ENCODE data around the gene GRIFIN. TPM values are rescaled to one million over a fixed set of nuclear protein-coding genes. Genes with fewer than 3 reads are reported as not detected.

Gene GRIFIN
- total RNA-seq, 2 donors from 2014 or later: not detected

DNA sequence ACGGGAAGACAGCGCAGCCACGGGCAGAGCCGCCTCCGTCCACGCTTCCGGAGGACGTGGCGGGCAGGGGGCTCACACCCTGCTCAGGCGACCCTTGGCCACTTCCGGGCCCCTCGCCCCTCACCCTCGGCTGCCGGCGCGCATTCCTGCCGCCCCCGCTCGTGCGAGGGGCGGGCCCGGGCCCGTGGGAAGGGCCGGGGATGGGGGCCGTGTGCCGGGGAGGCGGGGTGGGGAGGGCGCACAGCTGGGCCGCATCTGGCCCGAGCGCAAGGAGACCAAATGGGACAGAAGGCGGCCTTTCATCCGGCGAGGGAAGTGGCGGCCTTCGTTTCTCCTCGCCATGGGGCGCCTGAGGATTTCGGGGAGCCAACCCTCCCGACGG, 42.5 kb upstream of the GRIFIN start:
- peak overlapping the region; percentile 65 to 74 for H3K9ac ChIP-seq (ENCODE audit: low read depth in 2 of 2, low read length in 2 of 2)
- H3K9me3 ChIP-seq: no peaks in the 10 kb centered on the region
- no peak for DNase-seq
- intact Hi-C loops (cut with DNase I): no loop called here
- TF ChIP-seq, protein P1, sequence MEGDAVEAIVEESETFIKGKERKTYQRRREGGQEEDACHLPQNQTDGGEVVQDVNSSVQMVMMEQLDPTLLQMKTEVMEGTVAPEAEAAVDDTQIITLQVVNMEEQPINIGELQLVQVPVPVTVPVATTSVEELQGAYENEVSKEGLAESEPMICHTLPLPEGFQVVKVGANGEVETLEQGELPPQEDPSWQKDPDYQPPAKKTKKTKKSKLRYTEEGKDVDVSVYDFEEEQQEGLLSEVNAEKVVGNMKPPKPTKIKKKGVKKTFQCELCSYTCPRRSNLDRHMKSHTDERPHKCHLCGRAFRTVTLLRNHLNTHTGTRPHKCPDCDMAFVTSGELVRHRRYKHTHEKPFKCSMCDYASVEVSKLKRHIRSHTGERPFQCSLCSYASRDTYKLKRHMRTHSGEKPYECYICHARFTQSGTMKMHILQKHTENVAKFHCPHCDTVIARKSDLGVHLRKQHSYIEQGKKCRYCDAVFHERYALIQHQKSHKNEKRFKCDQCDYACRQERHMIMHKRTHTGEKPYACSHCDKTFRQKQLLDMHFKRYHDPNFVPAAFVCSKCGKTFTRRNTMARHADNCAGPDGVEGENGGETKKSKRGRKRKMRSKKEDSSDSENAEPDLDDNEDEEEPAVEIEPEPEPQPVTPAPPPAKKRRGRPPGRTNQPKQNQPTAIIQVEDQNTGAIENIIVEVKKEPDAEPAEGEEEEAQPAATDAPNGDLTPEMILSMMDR (IDR thresholded peaks at IDR 0.05): no peak
- H3K4me1 ChIP-seq: peaks cover 15% of the 10 kb centered on the region
- H3K4me3 ChIP-seq: peak overlapping the region; percentile 40
- H3K36me3 ChIP-seq: no peaks in the 10 kb centered on the region
- peak overlapping the region; percentile 8 for H3K27ac ChIP-seq
- H3K27me3 ChIP-seq: no peaks in the 10 kb centered on the region

DNA sequence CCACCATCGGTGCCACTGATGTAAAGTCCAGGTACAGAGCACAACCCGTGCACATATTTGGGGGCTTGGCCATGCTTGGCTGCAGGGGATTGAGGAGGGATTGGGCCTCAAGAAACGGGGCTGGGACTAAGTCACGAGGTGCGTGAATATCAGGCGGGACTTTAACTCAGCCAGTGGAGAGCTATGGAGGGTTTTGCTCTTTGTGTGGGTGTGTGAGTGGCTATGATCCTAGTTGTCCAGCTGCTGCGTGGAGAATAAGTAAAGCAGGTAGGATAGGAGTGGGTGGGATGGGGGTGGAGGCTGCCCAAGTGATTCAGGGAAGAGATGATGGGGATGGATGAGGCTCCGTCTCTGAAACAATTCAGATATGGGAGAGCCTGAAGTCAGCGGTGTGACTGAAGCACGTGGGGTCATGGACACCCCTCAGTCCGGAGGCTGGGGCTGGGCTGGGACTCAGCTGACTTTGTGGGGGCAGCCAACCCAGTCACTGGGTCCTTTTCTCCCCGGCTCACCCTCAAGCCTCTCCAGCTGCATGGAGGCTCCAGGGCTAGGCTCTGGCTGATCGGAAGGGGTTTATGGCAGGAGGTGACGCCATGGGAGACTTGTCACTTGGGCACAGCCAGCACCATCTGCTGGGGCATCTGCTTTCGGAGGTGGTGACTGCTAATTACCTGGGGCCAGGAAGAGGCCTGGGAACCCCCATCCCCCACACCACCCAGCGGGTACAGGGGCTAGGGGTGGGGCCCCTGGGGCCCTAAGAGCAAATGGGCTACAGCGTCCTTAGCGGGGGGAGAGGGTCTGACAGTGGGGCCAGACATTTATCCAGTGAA, 41.7 kb upstream of the GRIFIN start:
- Histone ChIP-seq H3K36me3 (no peaks in the 10 kb centered on the region), H3K9ac (ENCODE audit: low read depth in 2 of 2, low read length in 2 of 2) (peak overlapping the region in 1 of 2 donors; percentile 61), H3K4me3 (no peak overlapping the region), H3K27me3 (no peaks in the 10 kb centered on the region), H3K4me1 (peaks cover 10% of the 10 kb centered on the region), H3K9me3 (no peaks in the 10 kb centered on the region), H3K27ac (no peak overlapping the region)
- intact Hi-C loops (cut with DNase I): no loop called here
- DNase-seq: peak; percentile 57
- TF ChIP-seq, protein P1 (IDR thresholded peaks at IDR 0.05): no peak

GRCh38 chr7:2517026-2517425, 40.8 kb upstream of the GRIFIN start:
- intact Hi-C loops (cut with DNase I): no loop called here
- Histone ChIP-seq H3K9ac (ENCODE audit: low read depth in 2 of 2, low read length in 2 of 2) (no peak overlapping the region), H3K9me3 (no peaks in the 10 kb centered on the region), H3K27ac (no peak overlapping the region), H3K4me3 (no peak overlapping the region), H3K27me3 (no peaks in the 10 kb centered on the region), H3K4me1 (peaks cover 13% of the 10 kb centered on the region), H3K36me3 (no peaks in the 10 kb centered on the region)
- DNase-seq: no peak
- TF ChIP-seq, protein P1 (IDR thresholded peaks at IDR 0.05): no peak

DNA sequence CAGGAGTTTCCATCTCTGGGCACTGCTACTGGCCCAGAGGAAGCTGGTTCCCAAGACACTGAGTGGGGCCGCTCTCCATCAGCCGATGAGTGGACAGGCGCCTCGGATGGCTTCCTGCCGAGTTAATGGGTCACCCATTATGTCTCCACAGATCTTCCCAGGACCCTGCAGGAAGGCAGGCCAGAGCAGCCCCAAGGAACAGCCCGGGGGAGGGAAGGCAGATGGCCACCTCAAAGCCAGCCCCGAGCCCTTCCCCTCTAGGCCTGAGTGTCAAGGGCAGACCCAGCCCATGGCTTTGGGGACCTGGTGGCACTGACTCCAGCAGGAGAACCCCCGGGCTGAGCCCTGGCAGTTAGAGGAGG, 40.0 kb upstream of the GRIFIN start:
- no peak overlapping the region for H3K9ac ChIP-seq (ENCODE audit: low read depth in 2 of 2, low read length in 2 of 2)

DNA sequence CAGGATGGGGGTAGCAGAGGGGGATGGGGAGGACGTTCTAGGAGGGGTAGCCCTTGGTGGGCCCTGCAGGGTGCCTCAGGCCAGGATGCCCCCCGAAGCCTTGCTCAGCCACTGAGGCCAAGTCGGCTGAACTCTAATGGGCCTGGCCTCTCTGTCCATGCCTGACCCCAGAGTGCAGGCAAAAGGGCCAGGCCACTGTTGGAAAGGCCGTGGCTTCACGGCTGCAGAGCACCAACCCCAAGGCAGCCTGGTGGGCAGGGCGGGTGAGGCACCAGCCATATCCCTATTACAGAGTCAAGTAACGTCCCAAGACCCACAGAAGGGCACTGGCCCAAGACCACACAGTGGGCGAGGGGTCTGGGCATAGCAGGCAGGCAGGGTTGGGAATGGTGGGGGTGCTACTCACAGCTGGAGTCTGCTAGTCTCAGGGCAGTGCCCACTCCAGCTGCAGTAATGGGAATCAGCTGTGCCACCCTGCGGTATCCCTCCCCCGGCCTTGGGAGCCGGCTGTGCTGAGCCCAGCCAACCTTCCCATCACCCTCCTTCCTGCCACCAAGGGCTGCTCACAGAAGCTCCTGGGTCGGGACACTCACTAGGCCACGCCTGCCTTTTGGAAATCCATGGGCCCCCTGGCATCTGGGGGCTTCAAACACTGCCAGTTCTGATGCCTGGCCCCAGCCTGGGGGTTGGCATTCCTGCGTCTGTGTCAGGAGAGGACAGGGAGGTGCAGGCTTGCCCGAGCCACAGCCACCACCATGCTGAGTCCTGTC, 39.4 kb upstream of the GRIFIN start:
- peaks cover 27% of the 10 kb centered on the region for H3K4me1 ChIP-seq

More for the DNA sequence above, 40.0 kb upstream of the GRIFIN start:
- no peak for DNase-seq
- H3K4me3 ChIP-seq: no peak overlapping the region
- H3K27me3 ChIP-seq: no peaks in the 10 kb centered on the region
- intact Hi-C loops (cut with DNase I): no loop called here
- H3K9me3 ChIP-seq: no peaks in the 10 kb centered on the region
- TF ChIP-seq, protein P1 (IDR thresholded peaks at IDR 0.05): no peak
- H3K27ac ChIP-seq: no peak overlapping the region
- no peaks in the 10 kb centered on the region for H3K36me3 ChIP-seq
- H3K4me1 ChIP-seq: peaks cover 21% of the 10 kb centered on the region

More for the DNA sequence above, 39.4 kb upstream of the GRIFIN start:
- Histone ChIP-seq H3K36me3 (no peaks in the 10 kb centered on the region), H3K9ac (ENCODE audit: low read depth in 2 of 2, low read length in 2 of 2) (no peak overlapping the region), H3K27ac (no peak overlapping the region), H3K4me3 (no peak overlapping the region), H3K9me3 (no peaks in the 10 kb centered on the region), H3K27me3 (no peaks in the 10 kb centered on the region)
- no peak for DNase-seq
- TF ChIP-seq, protein P1 (IDR thresholded peaks at IDR 0.05): no peak
- intact Hi-C loops (cut with DNase I): no loop called here

All from colonic mucosa (tissue), 4 donors.